ENCODE data around the gene ZNF467.

Gene ZNF467

DNA sequence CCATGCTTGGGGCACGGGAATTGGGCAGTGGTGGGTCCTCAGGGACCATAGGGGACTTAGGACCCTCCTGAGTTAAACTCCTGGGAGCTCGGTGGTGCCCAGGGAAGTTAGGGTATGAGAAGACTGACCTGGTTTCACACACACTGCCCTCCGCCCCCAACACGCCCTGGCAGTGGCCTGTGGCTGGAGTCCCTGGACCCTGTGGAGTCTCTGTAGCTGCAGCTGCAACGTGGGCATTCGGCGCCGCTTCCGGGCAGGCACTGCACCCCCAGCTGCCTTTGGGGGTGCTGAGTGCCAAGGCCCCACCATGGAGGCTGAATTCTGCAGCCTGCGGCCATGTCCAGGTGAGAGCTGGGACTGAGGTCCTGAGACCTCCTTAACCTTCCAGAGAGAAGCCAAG is 34.9 kb upstream of the ZNF467 start:
- DNase-seq (ENCODE audit: low read depth in 2 of 2), result no peak

DNA sequence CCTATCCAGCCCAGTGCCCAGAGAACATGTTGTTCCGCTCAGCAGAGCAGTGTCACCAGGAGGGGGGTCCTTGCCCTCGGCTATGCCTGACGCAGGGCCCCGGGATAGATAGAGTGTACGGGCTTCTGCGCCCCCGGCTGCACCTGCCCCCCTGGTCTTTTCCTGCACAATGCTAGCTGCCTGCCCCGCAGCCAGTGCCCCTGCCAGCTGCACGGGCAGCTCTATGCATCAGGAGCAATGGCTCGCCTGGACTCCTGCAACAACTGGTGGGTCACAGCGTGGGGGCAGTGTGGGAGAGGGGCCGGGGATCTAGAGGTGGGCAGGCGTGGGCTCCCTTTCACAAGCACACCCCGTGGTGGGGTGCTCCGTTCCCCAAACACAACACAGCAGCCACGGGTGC is 33.3 kb upstream of the ZNF467 start:
- DNase-seq (ENCODE audit: low read depth in 2 of 2), result no peak

DNA sequence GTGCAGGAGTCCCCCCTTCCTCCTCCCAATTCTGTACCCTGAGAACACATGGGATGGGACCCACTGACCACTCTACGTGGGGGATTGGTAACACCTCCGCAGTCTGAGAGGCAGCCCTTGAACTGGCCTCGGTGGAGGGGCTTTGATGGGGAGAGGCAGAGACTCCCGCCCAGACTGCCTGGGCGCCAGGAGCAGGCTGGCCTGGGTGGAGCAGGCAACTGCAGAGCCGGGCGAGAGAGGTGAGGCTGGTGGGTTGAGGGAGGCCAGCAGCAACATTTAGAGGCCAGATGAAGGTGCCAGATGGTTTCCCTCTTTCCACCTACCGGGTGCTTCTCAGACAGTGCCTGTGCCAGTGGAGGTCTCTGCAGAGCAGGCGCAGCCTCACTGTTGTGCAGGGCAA is 30.7 kb upstream of the ZNF467 start:
- no peak for DNase-seq (ENCODE audit: low read depth in 2 of 2)

DNA sequence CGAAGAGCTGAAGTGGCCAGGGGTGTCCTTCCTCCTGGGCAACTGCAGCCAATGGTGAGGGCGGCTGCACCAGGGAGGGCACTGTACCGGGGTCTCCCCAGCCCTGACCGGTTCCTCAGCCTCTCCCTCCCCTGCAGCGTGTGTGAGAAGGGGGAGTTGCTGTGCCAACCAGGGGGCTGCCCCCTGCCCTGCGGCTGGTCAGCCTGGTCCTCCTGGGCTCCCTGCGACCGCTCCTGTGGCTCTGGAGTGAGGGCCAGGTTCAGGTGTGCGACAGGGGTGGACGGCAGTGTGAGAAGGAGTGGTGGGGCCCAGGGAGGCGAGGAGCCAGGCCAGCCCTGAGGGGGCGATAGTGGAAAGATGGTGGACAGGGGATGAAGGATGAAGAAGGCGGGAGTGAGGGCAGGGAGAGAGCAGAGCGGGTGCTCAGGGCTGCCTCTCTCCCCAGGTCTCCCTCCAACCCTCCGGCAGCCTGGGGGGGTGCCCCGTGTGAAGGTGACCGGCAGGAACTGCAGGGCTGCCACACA is 30.2 kb upstream of the ZNF467 start:
- no peak for DNase-seq (ENCODE audit: low read depth in 2 of 2)

DNA sequence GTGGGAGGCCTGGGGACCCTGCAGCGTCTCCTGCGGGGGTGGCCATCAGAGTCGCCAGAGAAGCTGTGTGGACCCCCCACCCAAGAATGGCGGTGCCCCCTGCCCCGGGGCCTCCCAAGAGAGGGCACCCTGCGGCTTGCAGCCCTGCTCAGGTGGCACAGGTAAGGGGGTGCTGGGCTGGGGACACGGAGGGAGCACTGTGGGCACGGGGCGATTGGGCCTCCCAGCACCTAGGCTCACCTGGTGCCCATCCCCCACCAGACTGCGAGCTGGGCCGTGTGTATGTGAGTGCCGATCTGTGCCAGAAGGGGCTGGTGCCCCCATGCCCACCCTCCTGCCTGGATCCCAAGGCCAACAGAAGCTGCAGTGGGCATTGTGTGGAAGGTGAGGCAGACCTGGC is 29.6 kb upstream of the ZNF467 start:
- no peak for DNase-seq (ENCODE audit: low read depth in 2 of 2)

DNA sequence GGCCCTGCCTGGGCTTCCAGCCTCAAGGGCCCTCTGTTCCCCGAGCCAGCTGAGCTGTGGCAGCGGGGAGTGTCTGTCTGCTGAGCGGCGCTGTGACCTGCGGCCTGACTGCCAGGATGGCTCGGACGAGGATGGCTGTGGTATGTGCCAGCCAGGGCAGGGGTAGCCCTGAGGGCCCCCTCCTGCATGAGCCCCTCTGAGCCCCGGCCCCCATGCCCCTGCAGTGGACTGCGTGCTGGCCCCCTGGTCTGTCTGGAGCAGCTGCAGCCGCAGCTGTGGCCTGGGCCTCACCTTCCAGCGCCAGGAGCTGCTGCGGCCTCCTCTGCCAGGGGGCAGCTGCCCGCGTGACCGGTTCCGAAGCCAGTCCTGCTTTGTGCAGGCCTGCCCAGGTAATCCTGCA is 28.4 kb upstream of the ZNF467 start:
- DNase-seq (ENCODE audit: low read depth in 2 of 2), result no peak

DNA sequence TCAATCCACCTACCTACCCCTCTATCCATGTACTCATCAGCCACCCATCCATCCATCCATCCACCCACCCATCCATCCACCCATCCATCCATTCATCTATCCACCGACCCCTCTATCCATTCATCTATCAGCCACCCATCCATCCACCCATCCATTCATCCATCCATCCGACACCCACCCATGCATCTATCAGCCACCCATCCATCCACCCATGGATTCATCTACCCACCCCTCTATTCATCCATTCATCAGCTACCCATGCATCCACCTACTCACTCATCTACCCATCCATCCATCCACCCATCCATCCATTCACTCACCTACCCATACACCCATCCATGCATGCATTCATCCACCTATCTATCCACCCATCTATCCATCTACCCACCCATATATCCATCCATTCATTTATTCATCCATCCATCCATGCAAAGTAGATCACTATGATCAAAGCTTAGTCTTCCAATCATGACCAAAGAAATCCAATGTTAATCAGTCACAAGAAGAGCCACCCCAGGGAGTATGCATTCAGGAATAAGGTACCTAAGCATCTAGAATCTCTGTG is 27.7 kb upstream of the ZNF467 start:
- DNase-seq (ENCODE audit: low read depth in 2 of 2), result no peak

DNA sequence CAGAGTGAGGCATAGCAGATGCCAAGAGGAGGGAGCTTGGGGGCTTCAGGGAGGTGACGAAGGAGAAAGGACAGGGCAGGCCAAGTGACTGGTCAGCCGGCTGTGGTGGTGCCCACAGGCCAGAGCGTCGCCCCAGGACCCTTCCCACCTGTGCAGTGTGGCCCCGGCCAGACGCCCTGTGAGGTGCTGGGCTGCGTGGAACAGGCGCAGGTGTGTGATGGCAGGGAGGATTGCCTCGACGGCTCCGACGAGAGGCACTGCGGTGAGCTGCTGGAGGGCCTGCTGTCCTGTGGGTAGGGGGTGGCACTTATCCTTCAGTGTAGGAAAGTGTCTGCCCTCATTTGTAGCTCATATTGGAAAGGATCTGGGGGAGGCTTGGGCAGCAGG is 26.8 kb upstream of the ZNF467 start:
- no peak for DNase-seq (ENCODE audit: low read depth in 2 of 2)

DNA sequence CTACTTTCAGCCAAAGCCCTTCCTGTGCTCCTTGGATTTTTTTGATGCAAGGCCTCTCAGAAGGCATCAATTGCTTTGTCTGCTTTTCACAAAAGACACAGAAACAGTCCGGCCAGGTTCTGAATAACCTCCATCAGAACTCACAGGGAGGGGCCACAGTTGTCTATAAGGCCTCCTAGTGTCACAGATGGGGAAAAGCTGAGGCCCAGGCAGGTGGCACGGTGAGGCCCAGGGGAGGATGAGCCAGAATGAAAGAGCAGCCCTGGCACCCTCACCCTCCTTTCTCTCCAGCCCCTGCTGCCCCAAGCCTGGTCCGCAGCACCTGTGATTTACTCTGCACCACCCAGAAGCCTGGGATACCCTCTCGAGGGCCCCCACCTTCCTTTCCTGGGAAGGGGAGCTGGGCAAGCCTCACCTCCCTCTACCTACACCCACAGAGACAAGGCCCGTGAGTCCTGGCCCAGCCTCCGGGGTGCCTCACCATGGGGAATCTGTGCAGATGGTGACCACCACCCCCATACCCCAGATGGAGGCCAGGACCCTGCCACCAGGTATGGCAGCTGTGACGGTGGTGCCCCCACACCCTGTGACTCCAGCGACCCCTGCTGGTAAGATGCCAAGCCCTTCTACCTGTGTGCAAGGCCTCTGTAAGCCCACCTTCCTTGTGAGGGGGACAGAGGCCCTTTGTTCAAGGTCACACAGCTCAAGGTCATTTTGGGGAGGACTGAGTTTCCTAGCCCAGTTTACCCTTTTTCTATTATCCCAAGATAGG is 26.2 kb upstream of the ZNF467 start:
- no peak for DNase-seq (ENCODE audit: low read depth in 2 of 2)

DNA sequence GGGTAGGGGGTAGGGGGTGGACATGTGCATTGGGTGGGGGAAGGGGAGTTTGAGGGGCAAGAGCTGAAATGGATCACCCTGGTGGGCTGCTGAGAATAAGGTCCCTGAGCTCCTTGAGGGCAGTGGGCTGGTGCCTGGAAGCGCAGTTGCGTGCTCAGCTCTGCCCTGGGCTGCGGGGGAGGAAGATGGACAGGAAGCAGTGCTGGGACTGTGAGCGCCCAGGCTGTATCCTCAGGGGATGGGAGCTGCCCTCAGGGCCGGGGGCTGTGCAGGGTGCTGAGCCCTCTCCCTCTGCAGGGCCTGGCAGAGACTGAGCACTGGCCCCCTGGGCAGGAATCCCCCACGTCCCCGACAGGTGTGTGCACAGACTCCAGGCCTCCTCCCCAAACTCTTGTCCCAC is 24.4 kb upstream of the ZNF467 start:
- DNase-seq (ENCODE audit: low read depth in 2 of 2), result no peak

DNA sequence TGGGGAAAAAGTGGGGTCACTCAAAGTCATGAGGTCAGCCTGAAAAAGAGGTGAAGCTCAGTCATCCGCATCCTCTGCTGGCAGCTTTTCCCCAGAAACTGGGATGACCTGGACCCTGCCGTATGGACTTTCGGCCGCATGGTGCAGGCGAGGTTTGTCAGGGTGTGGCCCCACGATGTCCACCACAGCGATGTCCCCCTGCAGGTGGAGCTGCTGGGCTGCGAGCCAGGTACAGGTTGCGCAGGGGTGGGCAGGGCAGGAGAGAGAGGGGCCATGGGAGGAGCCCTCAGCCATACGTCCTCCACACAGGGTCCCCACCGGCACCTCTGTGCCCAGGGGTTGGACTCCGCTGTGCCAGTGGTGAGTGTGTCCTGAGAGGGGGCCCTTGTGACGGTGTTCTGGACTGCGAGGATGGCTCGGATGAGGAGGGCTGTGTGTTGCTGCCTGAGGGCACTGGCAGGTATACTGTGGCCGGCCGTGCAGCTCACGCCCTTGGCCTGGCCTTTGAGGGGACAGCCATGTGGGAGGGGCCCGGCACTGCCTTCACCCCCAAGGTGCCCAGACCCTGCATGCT is 23.0 kb upstream of the ZNF467 start:
- no peak for DNase-seq (ENCODE audit: low read depth in 2 of 2)

DNA sequence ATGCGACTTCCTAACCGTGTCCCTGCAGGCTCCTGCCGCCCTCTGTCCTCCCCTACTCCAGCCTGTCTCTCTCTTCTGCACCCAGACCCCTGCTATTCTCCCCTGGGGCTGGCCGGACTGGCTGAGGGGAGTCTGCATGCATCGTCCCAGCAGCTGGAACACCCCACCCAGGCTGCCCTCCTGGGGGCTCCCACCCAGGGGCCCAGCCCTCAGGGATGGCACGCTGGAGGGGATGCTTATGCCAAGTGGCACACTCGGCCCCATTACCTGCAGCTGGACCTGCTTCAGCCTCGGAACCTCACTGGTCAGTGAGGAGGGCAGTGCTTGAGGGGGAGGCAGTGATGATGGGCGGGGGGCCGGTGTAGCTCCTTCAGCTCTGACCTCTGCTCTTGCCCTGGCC is 21.7 kb upstream of the ZNF467 start:
- no peak for DNase-seq (ENCODE audit: low read depth in 2 of 2)

DNA sequence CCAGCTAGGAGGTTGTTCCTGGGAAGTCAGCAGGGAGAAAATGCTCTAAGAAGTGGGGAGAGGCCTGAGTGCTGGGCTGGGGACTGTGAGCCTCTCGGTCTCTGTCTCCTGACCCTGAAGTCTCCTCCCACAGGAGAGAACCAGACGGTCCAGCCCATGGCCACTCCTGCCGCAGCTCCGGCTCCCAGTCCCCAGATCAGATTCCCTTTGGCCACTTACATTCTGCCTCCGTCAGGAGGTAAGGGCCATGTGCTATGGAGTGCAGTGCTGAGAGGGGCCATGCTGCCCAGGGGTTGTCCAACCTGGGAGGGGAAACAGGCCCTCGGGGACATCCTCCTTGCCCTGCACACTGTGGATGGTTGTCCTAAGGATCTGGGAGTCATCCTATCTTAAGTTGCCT is 21.3 kb upstream of the ZNF467 start:
- no peak for DNase-seq (ENCODE audit: low read depth in 2 of 2)

DNA sequence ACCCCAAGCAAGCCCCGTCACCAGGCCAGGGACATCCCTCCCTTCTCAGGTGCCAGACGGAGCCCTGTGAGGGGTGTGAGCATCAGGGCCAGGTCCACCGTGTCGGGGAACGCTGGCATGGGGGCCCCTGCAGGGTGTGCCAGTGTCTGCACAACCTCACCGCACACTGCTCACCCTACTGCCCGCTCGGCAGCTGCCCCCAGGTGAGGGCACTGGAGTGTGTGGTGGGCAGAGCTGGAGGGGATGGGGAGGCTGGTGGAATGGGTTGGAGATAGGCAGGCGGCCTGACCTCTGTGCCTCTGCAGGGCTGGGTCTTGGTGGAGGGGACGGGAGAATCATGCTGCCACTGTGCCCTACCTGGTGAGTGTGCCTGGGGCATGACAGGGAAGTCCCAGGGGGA is 19.9 kb upstream of the ZNF467 start:
- DNase-seq (ENCODE audit: low read depth in 2 of 2), result no peak

DNA sequence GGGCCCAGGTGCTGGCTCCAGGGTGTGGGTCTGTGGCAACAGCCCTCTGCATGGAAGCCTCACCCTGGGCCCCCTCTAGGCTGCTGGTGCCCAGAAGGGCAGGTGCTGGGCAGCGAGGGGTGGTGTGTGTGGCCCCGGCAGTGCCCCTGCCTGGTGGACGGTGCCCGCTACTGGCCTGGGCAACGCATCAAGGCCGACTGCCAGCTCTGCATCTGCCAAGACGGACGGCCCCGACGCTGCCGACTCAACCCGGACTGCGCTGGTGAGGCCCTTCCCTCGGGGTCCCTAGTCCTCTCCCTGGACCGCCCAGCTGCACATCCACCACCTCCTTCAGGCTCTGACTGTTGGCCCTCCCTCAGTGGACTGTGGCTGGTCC is 18.8 kb upstream of the ZNF467 start:
- no peak for DNase-seq (ENCODE audit: low read depth in 2 of 2)

DNA sequence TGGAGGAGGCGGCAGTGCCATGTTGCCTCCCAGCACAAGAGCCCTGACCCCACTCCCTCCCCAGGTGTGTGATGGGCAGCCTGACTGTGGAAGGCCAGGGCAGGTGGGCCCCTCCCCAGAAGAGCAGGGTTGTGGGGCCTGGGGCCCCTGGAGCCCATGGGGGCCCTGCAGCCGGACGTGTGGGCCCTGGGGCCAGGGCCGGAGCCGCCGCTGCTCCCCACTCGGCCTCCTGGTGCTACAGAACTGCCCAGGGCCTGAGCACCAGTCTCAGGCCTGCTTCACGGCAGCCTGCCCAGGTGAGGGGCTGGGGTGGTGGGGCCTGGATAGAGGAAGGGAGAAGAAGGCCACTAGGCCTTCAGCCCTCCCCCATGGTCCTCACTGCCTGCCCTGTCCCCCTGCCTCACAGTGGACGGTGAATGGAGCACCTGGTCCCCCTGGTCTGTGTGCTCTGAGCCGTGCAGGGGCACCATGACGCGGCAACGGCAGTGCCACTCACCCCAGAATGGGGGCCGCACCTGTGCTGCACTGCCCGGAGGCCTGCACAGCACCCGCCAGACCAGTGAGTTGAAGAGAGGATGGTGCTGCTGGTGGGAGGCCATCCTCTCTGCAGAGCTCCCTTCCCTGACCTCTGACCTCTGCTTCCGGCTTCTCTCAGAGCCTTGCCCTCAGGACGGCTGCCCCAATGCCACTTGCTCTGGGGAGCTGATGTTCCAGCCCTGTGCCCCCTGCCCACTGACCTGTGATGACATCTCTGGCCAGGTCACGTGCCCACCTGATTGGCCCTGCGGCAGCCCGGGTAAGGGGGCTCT is 18.2 kb upstream of the ZNF467 start:
- DNase-seq (ENCODE audit: low read depth in 2 of 2), result no peak

DNA sequence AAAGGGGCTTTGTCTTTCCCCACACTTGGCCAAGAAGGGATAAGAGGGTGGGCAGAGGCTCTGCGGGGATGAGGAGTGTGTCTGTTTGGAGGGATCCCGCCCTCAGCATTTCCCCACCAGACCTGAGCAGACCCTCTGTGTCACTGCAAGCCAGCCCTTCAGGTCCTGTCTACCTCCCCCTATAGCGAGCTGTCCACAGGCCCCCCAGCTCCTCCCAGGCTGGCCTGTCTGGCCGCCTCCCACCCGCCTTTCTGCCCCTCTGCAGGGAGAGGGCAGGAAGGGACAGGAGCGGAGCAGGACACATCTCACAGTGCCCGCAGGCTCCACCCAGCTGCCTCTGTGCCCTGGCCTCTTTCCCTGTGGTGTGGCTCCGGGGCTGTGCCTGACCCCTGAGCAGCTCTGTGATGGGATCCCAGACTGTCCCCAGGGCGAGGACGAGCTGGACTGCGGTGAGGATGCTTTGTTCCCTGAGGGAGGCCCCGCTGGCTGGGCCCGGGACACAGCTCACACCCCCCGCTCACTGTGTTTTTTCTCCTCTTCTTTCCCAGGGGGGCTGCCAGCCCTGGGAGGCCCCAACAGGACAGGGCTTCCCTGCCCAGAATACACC is 17.5 kb upstream of the ZNF467 start:
- no peak for DNase-seq (ENCODE audit: low read depth in 2 of 2)

DNA sequence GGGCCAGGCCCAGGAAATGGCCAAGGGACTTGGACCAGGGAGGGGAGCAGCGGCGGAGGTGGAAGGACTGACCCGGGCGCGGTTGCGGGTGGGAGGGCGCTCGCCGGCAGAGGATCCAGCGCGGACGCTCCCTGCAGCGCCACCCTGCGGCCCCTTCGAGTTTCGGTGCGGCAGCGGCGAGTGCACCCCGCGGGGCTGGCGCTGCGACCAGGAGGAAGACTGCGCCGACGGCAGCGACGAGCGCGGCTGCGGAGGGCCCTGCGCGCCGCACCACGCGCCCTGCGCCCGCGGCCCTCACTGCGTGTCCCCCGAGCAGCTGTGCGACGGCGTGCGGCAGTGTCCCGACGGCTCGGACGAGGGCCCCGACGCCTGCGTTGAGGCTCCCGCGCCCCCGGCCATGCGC is 16.8 kb upstream of the ZNF467 start:
- no peak for DNase-seq (ENCODE audit: low read depth in 2 of 2)

DNA sequence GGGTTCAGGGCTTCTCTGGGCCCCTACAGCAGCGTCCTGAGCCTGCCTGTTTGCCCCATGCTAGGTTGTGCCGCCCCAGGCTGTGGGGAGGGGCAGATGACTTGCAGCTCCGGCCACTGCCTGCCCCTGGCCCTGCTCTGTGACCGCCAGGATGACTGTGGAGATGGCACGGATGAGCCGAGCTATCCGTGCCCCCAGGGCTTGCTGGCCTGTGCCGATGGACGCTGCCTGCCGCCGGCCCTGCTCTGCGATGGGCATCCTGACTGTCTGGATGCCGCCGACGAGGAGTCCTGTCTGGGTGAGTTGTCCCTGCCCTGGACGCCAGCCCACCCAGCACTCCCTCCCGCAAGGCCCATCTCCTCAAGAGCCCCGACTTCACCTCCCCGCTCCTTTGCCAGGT is 15.7 kb upstream of the ZNF467 start:
- DNase-seq (ENCODE audit: low read depth in 2 of 2), result no peak

DNA sequence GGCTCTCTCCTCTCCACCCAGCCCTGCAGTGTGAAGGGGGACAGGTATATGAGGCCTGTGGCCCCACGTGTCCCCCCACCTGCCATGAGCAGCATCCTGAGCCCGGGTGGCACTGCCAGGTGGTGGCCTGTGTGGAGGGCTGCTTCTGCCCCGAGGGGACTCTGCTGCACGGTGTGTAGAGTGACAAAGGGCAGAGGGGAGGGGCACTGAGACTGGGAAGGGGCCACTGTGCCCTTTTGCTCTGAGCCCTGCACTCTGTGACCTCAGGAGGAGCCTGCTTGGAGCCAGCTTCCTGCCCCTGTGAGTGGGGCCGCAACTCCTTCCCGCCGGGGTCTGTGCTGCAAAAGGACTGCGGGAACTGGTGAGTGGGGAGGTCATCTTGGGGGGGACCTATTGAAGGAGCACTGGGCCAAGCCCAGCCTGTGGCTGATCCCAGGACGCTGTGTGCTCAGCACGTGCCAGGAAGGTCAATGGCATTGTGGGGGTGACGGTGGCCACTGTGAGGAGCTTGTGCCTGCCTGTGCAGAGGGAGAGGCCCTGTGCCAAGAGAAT is 15.0 kb upstream of the ZNF467 start:
- no peak for DNase-seq (ENCODE audit: low read depth in 2 of 2)

DNA sequence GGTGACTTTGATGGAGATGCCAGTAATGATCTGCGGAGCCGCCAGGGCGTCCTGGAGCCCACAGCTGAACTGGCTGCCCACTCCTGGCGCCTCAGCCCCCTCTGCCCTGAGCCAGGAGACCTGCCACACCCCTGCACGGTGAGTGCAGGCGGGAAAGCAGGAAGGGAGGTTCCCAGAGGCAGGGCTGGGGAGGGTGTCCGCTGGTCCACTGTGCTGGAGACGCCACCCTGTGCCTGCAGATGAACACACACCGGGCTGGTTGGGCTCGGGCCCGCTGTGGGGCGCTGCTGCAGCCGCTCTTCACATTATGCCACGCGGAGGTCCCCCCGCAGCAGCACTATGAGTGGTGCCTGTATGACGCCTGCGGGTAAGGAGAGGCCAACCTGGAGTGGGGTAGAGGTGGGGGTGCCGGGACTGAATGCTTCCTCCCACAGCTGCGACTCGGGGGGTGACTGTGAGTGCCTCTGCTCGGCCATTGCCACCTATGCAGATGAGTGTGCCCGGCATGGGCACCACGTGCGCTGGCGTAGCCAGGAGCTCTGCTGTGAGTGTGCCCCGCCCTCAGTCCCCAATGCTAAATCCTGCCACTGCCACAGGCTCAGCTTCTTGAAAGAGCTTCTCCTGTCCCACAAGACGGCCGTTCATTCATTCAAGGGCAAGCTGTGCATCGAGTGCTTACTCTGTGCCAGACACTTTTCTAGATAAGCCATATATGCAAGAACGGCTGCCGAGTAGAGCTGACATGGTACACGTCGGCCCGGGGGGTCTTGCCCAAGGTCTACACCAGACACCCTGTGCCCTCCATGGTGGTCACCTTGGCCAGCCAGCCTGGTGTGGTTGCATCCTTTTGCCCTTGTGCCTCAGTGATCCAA is 14.3 kb upstream of the ZNF467 start:
- no peak for DNase-seq (ENCODE audit: low read depth in 2 of 2)

All from fibroblast of skin of left biceps (primary cell).